T-cell (primary cell): ENCODE data around the gene SELENON. TPM values are rescaled to one million over a fixed set of nuclear protein-coding genes. Genes with fewer than 3 reads are reported as not detected.

Source experiments
- ATAC-seq, 4 experiments: fragments of 200-7000 bp in 3 of 4; fragments of 150-1000 bp in 1 of 4; cut with Tn5 transposase; replicated peaks in 1 of 4; 1 replicate in 3 of 4; 2 replicates in 1 of 4; pipeline ENCODE4 v1.10.0; 2021; ENCODE audit warnings: moderate library complexity in 3 of 4, mild to moderate bottlenecking in 2 of 4, moderate number of reproducible peaks in 1 of 4
- CTCF ChIA-PET, 2 donors: fragments of 300-600 bp; sonication (Branson Sonifier 250); formaldehyde crosslinking; loops; one replicate each; lab custom pipeline; 2022; ENCODE audit warnings: antibody characterized with exemption in 2 of 2; lab: Charles Lee
- POLR2A ChIA-PET, 2 donors: fragments of 300-600 bp; sonication (Branson Sonifier 250); formaldehyde crosslinking; loops; one replicate each; lab custom pipeline; 2022; ENCODE audit warnings: antibody characterized with exemption in 2 of 2; lab: Charles Lee
- DNase-seq, 35 experiments: peaks; one replicate each; pipeline versions ENCODE4 v3.0.0 to v3.0.0-alpha.2; 2013 to 2023
- H3K27ac ChIP-seq: one replicate; pipeline ENCODE4 v1.5.1; 2013; ENCODE audit warnings: low read length
- H3K27me3 ChIP-seq, 2 experiments: replicated peaks in 1 of 2; 1 replicate in 1 of 2; 2 replicates in 1 of 2; pipeline versions ENCODE4 v1.6.1 to v1.7.0; 2013; ENCODE audit warnings: low read length in 1 of 2, mixed read lengths in 1 of 2; ENCODE audit not compliant: control insufficient read depth in 2 of 2, insufficient read depth in 2 of 2; ENCODE audit errors: extremely low read depth in 1 of 2
- H3K36me3 ChIP-seq, 2 donors: 1 replicate in 1 of 2; 2 replicates in 1 of 2; pipeline versions ENCODE4 v1.6.1 to v1.7.0; 2013; ENCODE audit warnings: low read length in 1 of 2; ENCODE audit not compliant: control insufficient read depth in 2 of 2, insufficient read depth in 1 of 2; ENCODE audit errors: extremely low read depth in 1 of 2
- H3K4me1 ChIP-seq, 2 experiments: 1 replicate in 1 of 2; 2 replicates in 1 of 2; pipeline versions ENCODE4 v1.6.1 to v1.7.0; 2013; ENCODE audit warnings: low read length in 2 of 2, mixed read lengths in 1 of 2; ENCODE audit not compliant: insufficient read depth in 2 of 2, control insufficient read depth in 1 of 2; ENCODE audit errors: extremely low read depth in 1 of 2
- H3K4me3 ChIP-seq, 2 donors: 1 replicate in 1 of 2; 2 replicates in 1 of 2; pipeline versions ENCODE4 v1.5.1 to v1.7.0; 2013; ENCODE audit warnings: mild to moderate bottlenecking in 2 of 2, low read length in 1 of 2, moderate library complexity in 1 of 2; ENCODE audit not compliant: control insufficient read depth in 1 of 2; ENCODE audit errors: extremely low read depth in 1 of 2
- H3K9me3 ChIP-seq: 2 replicates; pipeline ENCODE4 v1.7.0; 2013
- H3K27ac Mint-ChIP-seq, 2 donors: one replicate each; pipeline ENCODE4 v1.8.0; 2020 to 2021; ENCODE audit warnings: mild to moderate bottlenecking in 2 of 2, mixed read lengths in 2 of 2
- H3K27me3 Mint-ChIP-seq, 2 donors: one replicate each; pipeline ENCODE4 v1.8.0; 2021 to 2022; ENCODE audit warnings: mixed read lengths in 2 of 2
- H3K36me3 Mint-ChIP-seq: one replicate; pipeline ENCODE4 v1.8.0; 2021; ENCODE audit warnings: mixed read lengths
- H3K4me1 Mint-ChIP-seq, 3 donors: one replicate each; pipeline ENCODE4 v1.8.0; 2020 to 2022; ENCODE audit warnings: mixed read lengths in 3 of 3, mild to moderate bottlenecking in 1 of 3
- H3K4me3 Mint-ChIP-seq, 3 donors: one replicate each; pipeline ENCODE4 v1.8.0; 2020 to 2022; ENCODE audit warnings: mild to moderate bottlenecking in 3 of 3, mixed read lengths in 3 of 3, moderate library complexity in 3 of 3
- H3K9me3 Mint-ChIP-seq, 3 donors: one replicate each; pipeline ENCODE4 v1.8.0; 2020 to 2022; ENCODE audit warnings: mixed read lengths in 3 of 3
- WGBS: methylation state at CpG from one replicate; pipeline ENCODE4 v1.1.5; 2013; ENCODE audit warnings: missing lambda C conversion rate; ENCODE audit not compliant: insufficient coverage; 5-methylcytosine and 5-hydroxymethylcytosine counted together
- total RNA-seq, 35 experiments: library from RNA in 6 of 35; stranded (reverse) in 6 of 35; fragments of 120-200 nt in 1 of 35; gene quantifications; one replicate each; pipeline versions ENCODE4 v1.2.1 to v1.2.4 and lab custom pipeline; 2013 to 2026

SELENON gene
- total RNA-seq, 5 donors from 2014 or later (not counting 1 experiment from before 2014, with no cell fraction given), result 22.4 to 28.9 (median 25.9) TPM

DNA sequence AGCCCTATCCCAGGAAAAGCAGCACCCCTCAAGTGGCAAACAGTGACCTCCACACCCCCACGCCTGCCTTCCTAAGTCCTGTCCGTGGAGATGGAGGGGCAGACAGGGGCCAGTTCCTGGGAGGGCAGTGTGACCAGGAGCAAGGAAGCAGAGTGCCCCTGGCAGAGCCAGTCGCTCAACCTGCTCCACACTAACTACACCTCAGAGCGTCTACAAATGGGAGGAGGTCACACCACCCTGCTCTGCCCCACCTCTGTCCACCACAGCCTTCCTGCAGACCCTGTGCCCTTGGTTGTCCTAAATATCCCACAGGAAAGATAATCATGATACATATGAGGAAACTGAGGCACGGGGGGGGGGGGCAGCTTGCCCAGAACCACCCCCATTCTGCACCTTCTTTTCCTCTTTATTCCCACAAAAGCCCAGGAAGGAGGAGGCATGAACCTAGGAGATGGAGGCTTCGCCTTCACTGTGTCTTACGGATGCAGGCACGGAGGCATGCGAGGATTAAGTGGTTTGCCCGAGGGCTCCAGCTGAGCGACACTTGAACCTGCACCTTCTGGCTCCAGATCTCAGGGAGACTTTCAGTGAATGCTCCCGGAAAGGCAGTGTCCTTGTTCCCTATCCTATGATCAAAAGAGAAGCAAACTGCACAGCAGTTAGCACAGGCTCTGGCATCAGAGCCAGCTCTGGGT lies 42.7 kb upstream of the SELENON start:
- H3K36me3 Mint-ChIP-seq, result peaks cover 32% of the 10 kb centered on the region
- no peaks in the 10 kb centered on the region for H3K9me3 ChIP-seq
- no peak overlapping the region for H3K4me3 Mint-ChIP-seq
- ChIA-PET CTCF (interaction anchor here in 1 of 2 donors (0.5 kb wide), 1 partner anchor 191 kb away, joined by 4 read pairs; no protein-coding TSS in a partner anchor), POLR2A (interaction anchor here in 1 of 2 donors (0.5 kb wide), 1 partner anchor 45 kb away, joined by 5 read pairs; no protein-coding TSS in a partner anchor)
- WGBS, result 96% methylated on average over 9 of the region's 12 CpGs
- no peak for ATAC-seq
- H3K9me3 Mint-ChIP-seq, result no peaks in the 10 kb centered on the region
- DNase-seq, result no peak
- H3K27me3 ChIP-seq, result no peaks in the 10 kb centered on the region
- peaks cover 19 to 46% of the 10 kb centered on the region in 2 experiments for H3K4me1 ChIP-seq
- no peaks in the 10 kb centered on the region for H3K27me3 Mint-ChIP-seq
- no peak overlapping the region for H3K4me3 ChIP-seq
- peaks cover 14 to 21% of the 10 kb centered on the region in 2 donors for H3K36me3 ChIP-seq
- H3K27ac ChIP-seq, result no peak overlapping the region
- H3K27ac Mint-ChIP-seq, result peak overlapping the region in 1 of 2 donors; percentile 68
- peaks cover 34 to 50% (median 40%) of the 10 kb centered on the region in 3 donors for H3K4me1 Mint-ChIP-seq

DNA sequence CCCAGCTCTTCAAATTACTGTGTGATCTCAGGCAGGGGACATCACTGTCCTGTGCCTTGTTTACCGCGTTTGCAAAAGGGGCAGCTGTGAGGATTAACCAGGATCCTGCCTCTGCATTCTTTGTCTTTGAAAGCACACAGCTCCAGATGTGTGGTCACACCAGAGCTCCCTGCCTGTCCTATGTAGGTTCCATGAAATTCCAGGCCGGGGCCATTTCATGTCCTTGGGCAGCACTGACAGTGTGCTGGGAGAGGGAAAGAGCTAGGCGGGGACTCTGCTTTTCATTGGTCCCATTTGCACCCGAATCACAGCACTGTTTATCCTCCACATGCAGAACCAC lies 42.2 kb upstream of the SELENON start:
- CTCF ChIA-PET, result interaction anchor here in 1 of 2 donors (0.5 kb wide), 1 partner anchor 191 kb away, joined by 4 read pairs; no protein-coding TSS in a partner anchor
- DNase-seq, result no peak
- Mint-ChIP-seq H3K27ac (peak overlapping the region in 1 of 2 donors; percentile 39), H3K9me3 (no peaks in the 10 kb centered on the region), H3K27me3 (no peaks in the 10 kb centered on the region), H3K4me3 (no peak overlapping the region), H3K36me3 (peaks cover 35% of the 10 kb centered on the region), H3K4me1 (peaks cover 34 to 45% (median 39%) of the 10 kb centered on the region in 3 donors)
- Histone ChIP-seq H3K27ac (no peak overlapping the region), H3K36me3 (peaks cover 14 to 21% of the 10 kb centered on the region in 2 donors), H3K4me3 (no peak overlapping the region), H3K4me1 (peaks cover 19 to 43% of the 10 kb centered on the region in 2 experiments), H3K27me3 (no peaks in the 10 kb centered on the region), H3K9me3 (no peaks in the 10 kb centered on the region)
- POLR2A ChIA-PET, result interaction anchor here in 1 of 2 donors (0.5 kb wide), 1 partner anchor 44 kb away, joined by 5 read pairs; no protein-coding TSS in a partner anchor
- WGBS, result 95% methylated on average over 3 of the region's 5 CpGs
- no peak for ATAC-seq

GRCh38 chr1:25758466-25759070 lies 41.4 kb upstream of the SELENON start:
- peaks cover 30 to 38% (median 32%) of the 10 kb centered on the region in 3 donors for H3K4me1 Mint-ChIP-seq
- H3K27ac Mint-ChIP-seq, result peak overlapping the region; percentile 34 to 52

GRCh38 chr1:25760122-25760719 lies 39.8 kb upstream of the SELENON start:
- peaks cover 10 to 22% of the 10 kb centered on the region in 2 experiments for H3K4me1 ChIP-seq
- Mint-ChIP-seq H3K27ac (peak overlapping the region; percentile 47 to 68), H3K4me3 (no peak overlapping the region), H3K4me1 (peaks cover 18 to 21% (median 19%) of the 10 kb centered on the region in 3 donors), H3K36me3 (peaks cover 30% of the 10 kb centered on the region), H3K9me3 (no peaks in the 10 kb centered on the region), H3K27me3 (no peaks in the 10 kb centered on the region)
- DNase-seq (no peak), ATAC-seq (no peak)
- no peaks in the 10 kb centered on the region for H3K9me3 ChIP-seq
- POLR2A ChIA-PET, result no interaction called here
- CTCF ChIA-PET, result no interaction called here
- no peak overlapping the region for H3K4me3 ChIP-seq
- H3K27ac ChIP-seq, result no peak overlapping the region
- 95% methylated on average over 10 of the region's 11 CpGs for WGBS
- no peaks in the 10 kb centered on the region for H3K27me3 ChIP-seq
- peaks cover 14 to 18% of the 10 kb centered on the region in 2 donors for H3K36me3 ChIP-seq

More at GRCh38 chr1:25758466-25759070, 41.4 kb upstream of the SELENON start:
- Mint-ChIP-seq H3K36me3 (peaks cover 32% of the 10 kb centered on the region), H3K27me3 (no peaks in the 10 kb centered on the region), H3K4me3 (no peak overlapping the region), H3K9me3 (no peaks in the 10 kb centered on the region)
- Histone ChIP-seq H3K4me1 (peaks cover 19 to 36% of the 10 kb centered on the region in 2 experiments), H3K36me3 (peaks cover 14 to 21% of the 10 kb centered on the region in 2 donors), H3K27me3 (no peaks in the 10 kb centered on the region), H3K27ac (no peak overlapping the region), H3K9me3 (no peaks in the 10 kb centered on the region), H3K4me3 (no peak overlapping the region)
- ATAC-seq, result no peak
- POLR2A ChIA-PET, result no interaction called here
- WGBS, result 99% methylated on average over 7 of the region's 15 CpGs
- CTCF ChIA-PET, result interaction anchor here (0.6 to 1.2 kb wide), 2 partner anchors 38 to 116 kb away, joined by 3 to 4 read pairs; no protein-coding TSS in a partner anchor
- no peak for DNase-seq

DNA sequence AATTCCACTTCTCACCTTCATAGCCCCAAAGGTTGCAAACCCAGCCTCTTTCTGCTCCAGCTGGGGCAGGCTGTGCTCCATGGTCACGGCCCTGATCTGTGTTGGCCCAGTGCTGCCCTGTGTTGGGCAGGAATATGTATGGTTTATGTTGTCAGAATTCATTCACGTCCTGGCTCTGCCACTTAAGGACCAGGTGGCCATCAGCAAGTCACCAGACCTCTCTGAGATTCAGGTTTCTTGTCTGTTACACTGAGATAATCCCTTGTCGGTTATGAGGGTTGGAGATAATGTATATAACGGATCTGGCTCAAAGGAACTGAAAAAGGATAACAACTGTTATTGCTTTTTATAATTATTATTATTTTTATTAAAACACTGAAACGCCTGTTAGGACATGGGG lies 39.1 kb upstream of the SELENON start:
- no peak overlapping the region for H3K4me3 ChIP-seq
- peaks cover 9 to 22% of the 10 kb centered on the region in 2 experiments for H3K4me1 ChIP-seq
- ATAC-seq, result no peak
- peaks cover 14 to 20% of the 10 kb centered on the region in 2 donors for H3K36me3 ChIP-seq
- no peaks in the 10 kb centered on the region for H3K27me3 ChIP-seq
- Mint-ChIP-seq H3K4me1 (peaks cover 18 to 21% (median 18%) of the 10 kb centered on the region in 3 donors), H3K4me3 (no peak overlapping the region), H3K27me3 (no peaks in the 10 kb centered on the region), H3K36me3 (peaks cover 26% of the 10 kb centered on the region), H3K9me3 (no peaks in the 10 kb centered on the region), H3K27ac (peak overlapping the region; percentile 43 to 68)
- ChIA-PET POLR2A (no interaction called here), CTCF (no interaction called here)
- WGBS, result 94% methylated on average over 2 of the region's 5 CpGs
- H3K9me3 ChIP-seq, result no peaks in the 10 kb centered on the region
- H3K27ac ChIP-seq, result no peak overlapping the region
- no peak for DNase-seq

DNA sequence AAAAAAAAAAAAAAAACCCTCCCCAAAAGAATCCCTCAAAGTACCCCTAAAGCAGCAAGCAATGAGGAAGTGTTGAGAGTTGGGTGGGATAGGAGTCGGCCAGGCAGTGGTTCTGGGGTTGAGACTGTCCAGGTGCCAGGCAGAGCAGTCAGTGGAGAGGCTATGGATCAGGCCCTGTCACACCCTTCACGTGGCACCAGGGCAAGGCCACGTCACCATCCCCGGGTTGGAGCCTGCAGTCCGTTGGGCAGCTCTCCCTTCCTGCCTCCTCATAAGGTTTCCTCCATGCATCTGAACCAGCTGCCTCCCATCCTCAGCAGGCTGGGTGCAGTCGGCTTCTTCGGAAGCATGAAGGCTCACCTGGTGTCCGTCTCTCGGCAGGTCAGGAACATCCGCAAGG lies 36.5 kb upstream of the SELENON start:
- Histone ChIP-seq H3K27ac (no peak overlapping the region), H3K27me3 (no peaks in the 10 kb centered on the region), H3K4me3 (no peak overlapping the region), H3K36me3 (peaks cover 10 to 22% of the 10 kb centered on the region in 2 donors), H3K4me1 (peaks cover 16 to 21% of the 10 kb centered on the region in 2 experiments), H3K9me3 (no peaks in the 10 kb centered on the region)
- H3K36me3 Mint-ChIP-seq, result peaks cover 26% of the 10 kb centered on the region
- no peaks in the 10 kb centered on the region for H3K27me3 Mint-ChIP-seq
- H3K4me3 Mint-ChIP-seq, result no peak overlapping the region
- 96% methylated on average over 9 of the region's 10 CpGs for WGBS
- peaks cover 18 to 32% (median 20%) of the 10 kb centered on the region in 3 donors for H3K4me1 Mint-ChIP-seq
- CTCF ChIA-PET, result no interaction called here
- no peaks in the 10 kb centered on the region for H3K9me3 Mint-ChIP-seq
- no peak for DNase-seq
- peak overlapping the region; percentile 24 to 76 for H3K27ac Mint-ChIP-seq
- no peak for ATAC-seq
- POLR2A ChIA-PET, result no interaction called here
